Mesendoderm (in vitro differentiated cells): ENCODE data around the gene RBM38.
"Not testable (repeated sequence)": the region's sequence is repeated elsewhere in the genome, so short reads cannot be mapped to it uniquely, and the experiment has no call there.

Experiments
- DNase-seq: peaks from one replicate; pipeline ENCODE4 v3.0.0; 2013
- H2AK5ac ChIP-seq: 2 replicates; pipeline ENCODE4 v1.6.1; 2013; ENCODE audit warnings: low read length, inconsistent platforms
- H2BK120ac ChIP-seq: 2 replicates; pipeline ENCODE4 v1.6.1; 2013; ENCODE audit warnings: low read depth, mild to moderate bottlenecking, low read length, moderate library complexity, mixed read lengths
- H2BK15ac ChIP-seq: replicated peaks from 2 replicates; pipeline ENCODE4 v1.6.1; 2013; ENCODE audit warnings: low read depth, mild to moderate bottlenecking, moderate library complexity
- H2BK5ac ChIP-seq: 2 replicates; pipeline ENCODE4 v1.6.1; 2013; ENCODE audit warnings: low read length, inconsistent platforms
- H3K18ac ChIP-seq: 2 replicates; pipeline ENCODE4 v1.6.1; 2013; ENCODE audit warnings: mild to moderate bottlenecking, low read length, mixed read lengths
- H3K23ac ChIP-seq: one replicate; pipeline ENCODE4 v1.6.1; 2013; ENCODE audit warnings: low read length
- H3K27ac ChIP-seq: 2 replicates; pipeline ENCODE4 v1.5.1; 2013; ENCODE audit warnings: low read depth, mild to moderate bottlenecking, inconsistent platforms, low read length, moderate library complexity
- H3K27me3 ChIP-seq: 2 replicates; pipeline ENCODE4 v1.6.1; 2013; ENCODE audit warnings: low read length, control low read depth, mild to moderate bottlenecking, inconsistent platforms; ENCODE audit not compliant: insufficient read depth, poor library complexity
- H3K36me3 ChIP-seq: 2 replicates; pipeline ENCODE4 v1.6.1; 2013; ENCODE audit warnings: low read length, inconsistent platforms; ENCODE audit not compliant: control insufficient read depth, insufficient read depth
- H3K4ac ChIP-seq: one replicate; pipeline ENCODE4 v1.6.1; 2013; ENCODE audit warnings: low read depth, mild to moderate bottlenecking, low read length, moderate library complexity
- H3K4me1 ChIP-seq: 2 replicates; pipeline ENCODE4 v1.6.1; 2013; ENCODE audit warnings: low read depth, low read length, inconsistent platforms; ENCODE audit not compliant: control insufficient read depth
- H3K4me2 ChIP-seq: 2 replicates; pipeline ENCODE4 v1.6.1; 2013; ENCODE audit warnings: low read length
- H3K4me3 ChIP-seq: 2 replicates; pipeline ENCODE4 v1.5.1; 2013; ENCODE audit warnings: mild to moderate bottlenecking, low read length
- H3K56ac ChIP-seq: one replicate; pipeline ENCODE4 v1.6.1; 2013; ENCODE audit warnings: low read length
- H3K79me1 ChIP-seq: 2 replicates; pipeline ENCODE4 v1.6.1; 2013; ENCODE audit warnings: low read length, inconsistent platforms
- H3K79me2 ChIP-seq: 2 replicates; pipeline ENCODE4 v1.6.1; 2013; ENCODE audit warnings: mild to moderate bottlenecking, low read length; ENCODE audit not compliant: control insufficient read depth, insufficient read depth
- H3K9ac ChIP-seq: 2 replicates; pipeline ENCODE4 v1.6.1; 2013; ENCODE audit warnings: low read length, inconsistent platforms
- H4K5ac ChIP-seq: one replicate; pipeline ENCODE4 v1.6.1; 2013; ENCODE audit warnings: low read length
- H4K8ac ChIP-seq: one replicate; pipeline ENCODE4 v1.6.1; 2013; ENCODE audit warnings: low read depth, mild to moderate bottlenecking, control low read depth, low read length, moderate library complexity
- WGBS: extraction: QIAGEN DNeasy Blood & Tissue Kit; methylation state at CpG from one replicate; pipeline ENCODE4 v1.1.7; 2013; ENCODE audit warnings: low lambda C conversion rate, missing lambda C conversion rate; ENCODE audit not compliant: insufficient coverage; ENCODE audit errors: extremely low coverage; 5-methylcytosine and 5-hydroxymethylcytosine counted together

RBM38 gene

DNA sequence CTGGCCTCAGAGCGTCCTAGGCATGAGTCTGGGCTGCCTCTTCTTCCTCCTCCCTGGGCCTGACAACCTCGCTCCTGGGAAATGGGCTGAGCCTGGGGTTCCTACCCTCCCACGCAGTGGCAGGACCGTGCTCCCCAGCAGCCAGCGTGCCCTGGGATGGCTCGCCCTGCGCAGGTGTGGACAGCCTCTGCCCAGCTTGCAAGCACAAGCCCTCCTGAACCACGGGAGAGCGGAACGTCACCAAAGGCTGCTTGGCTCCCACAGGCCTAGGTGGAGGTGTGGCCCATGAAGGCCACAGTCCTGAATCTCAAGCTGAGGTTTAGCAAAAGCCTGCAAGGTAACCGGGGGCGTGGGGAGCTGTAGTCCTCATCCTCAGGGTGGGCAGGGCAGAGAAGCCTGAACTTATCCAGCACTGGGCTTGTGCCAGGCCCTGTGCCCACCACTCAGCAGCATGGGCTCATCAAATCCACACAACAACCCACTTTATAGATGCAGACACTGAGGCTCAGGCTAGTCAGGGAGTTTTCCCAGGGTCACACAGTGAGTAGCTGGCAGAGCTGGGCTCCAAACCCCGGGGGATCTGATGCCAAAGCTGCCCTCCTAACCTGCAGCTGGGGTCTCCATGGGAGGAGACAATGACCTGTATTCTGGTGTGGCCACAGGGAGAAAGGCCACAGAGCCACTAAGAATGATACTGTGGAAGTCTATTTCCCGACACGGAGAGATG, 25.3 kb downstream of the RBM38 start:
- Histone ChIP-seq H2BK120ac (no peak overlapping the region), H4K8ac (no peak overlapping the region), H2BK5ac (no peak overlapping the region), H3K9ac (no peak overlapping the region), H3K27me3 (no peaks in the 10 kb centered on the region), H3K4ac (no peak overlapping the region), H3K79me1 (no peaks in the 10 kb centered on the region), H3K23ac (no peak overlapping the region), H3K27ac (no peak overlapping the region), H2AK5ac (no peak overlapping the region), H2BK15ac (no peak overlapping the region), H3K79me2 (no peaks in the 10 kb centered on the region), H3K4me2 (no peak overlapping the region), H3K18ac (no peak overlapping the region), H4K5ac (no peak overlapping the region), H3K36me3 (no peaks in the 10 kb centered on the region), H3K4me1 (no peaks in the 10 kb centered on the region), H3K56ac (no peak overlapping the region), H3K4me3 (no peak overlapping the region)
- no peak for DNase-seq
- no CpG with 5 or more reads among the region's 15 CpGs for WGBS

DNA sequence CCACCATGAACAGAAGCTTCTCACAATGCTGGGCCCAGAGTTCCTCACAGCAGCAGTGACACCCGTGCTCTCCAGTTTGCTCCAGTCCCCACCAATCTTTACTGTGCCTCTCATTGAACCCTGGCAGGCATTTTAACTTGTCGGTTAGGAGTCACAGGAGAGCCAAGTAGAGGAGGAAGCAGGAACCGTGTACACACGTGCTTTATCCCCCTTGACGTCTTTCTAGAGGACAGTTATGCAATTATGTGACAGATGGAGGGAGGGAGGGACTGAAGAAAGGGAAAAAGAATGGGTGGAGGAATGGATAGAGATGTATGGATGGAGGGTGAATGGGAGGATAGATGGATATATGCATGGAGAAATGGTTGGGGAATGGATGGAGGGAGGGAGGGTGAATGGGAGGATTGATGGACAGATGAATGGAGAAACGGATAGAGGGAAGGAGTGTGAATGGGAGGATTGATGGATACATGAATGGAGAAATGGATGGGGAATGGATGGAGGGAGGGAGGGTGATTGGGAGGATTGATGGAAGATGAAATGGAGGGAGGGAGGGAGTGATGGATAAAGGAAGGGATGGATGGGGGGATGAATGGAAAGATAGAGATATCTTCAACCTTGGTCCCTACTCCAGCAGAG, 26.0 kb downstream of the RBM38 start:
- H3K27me3 ChIP-seq: no peaks in the 10 kb centered on the region
- WGBS: 100% methylated on average over 1 of the region's 6 CpGs
- H4K8ac ChIP-seq: no peak overlapping the region
- no peaks in the 10 kb centered on the region for H3K4me1 ChIP-seq
- no peak overlapping the region for H2BK120ac ChIP-seq
- no peak overlapping the region for H3K4ac ChIP-seq
- no peak overlapping the region for H3K18ac ChIP-seq
- no peak overlapping the region for H3K4me3 ChIP-seq
- H2BK5ac ChIP-seq: no peak overlapping the region
- no peak overlapping the region for H3K9ac ChIP-seq
- H3K79me1 ChIP-seq: no peaks in the 10 kb centered on the region
- no peak overlapping the region for H2AK5ac ChIP-seq
- H3K36me3 ChIP-seq: no peaks in the 10 kb centered on the region
- DNase-seq: no peak
- H4K5ac ChIP-seq: no peak overlapping the region
- no peak overlapping the region for H3K27ac ChIP-seq
- H3K23ac ChIP-seq: no peak overlapping the region
- H2BK15ac ChIP-seq: no peak overlapping the region
- no peak overlapping the region for H3K4me2 ChIP-seq
- no peaks in the 10 kb centered on the region for H3K79me2 ChIP-seq
- no peak overlapping the region for H3K56ac ChIP-seq

DNA sequence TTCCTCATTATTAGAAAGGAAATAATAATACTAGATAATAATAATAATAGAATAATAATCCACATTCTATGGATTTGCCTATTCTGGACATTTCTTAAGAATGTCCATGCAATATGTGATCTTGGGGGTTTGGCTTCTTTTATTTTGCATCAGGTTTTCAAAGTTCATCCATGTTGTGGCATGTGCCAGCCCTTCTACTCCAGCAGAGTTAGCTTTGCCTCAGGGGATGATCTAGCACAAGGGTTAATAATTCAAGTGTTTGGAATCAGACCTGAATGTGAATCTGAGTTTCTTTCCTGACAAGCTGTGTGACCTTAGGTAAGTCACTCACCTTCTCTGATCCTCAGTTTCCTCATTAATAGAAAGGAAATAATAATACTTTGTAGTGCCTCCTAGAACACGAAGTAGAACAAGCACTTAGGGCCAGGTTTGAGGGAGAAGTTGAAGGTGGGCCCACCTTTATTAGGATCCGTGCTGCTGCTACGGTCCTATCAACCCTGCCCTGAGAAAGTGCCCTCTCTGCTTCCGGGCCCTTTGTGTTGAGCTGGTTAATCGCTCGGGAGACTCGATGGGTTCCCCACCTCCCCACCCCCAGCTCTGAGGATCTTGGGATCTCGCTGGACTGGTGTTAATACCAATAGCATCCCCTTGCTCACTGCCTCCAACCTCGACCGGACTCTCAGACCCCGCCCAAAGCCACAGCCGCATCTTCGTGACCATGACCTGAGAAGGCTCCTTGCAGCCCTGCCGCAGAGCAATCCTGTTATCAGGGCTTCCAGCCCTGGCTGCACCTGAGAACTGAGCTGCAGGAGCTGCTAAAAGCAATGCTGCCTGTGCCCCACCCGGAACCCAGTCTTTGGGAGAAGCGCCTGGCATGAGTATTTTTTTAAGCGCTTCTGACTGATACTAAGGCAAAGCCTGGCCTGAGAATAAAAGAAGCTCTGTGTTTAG, 26.9 kb downstream of the RBM38 start:
- no peak overlapping the region for H3K27ac ChIP-seq
- H3K4ac ChIP-seq: no peak overlapping the region
- no CpG with 5 or more reads among the region's 17 CpGs for WGBS

DNA sequence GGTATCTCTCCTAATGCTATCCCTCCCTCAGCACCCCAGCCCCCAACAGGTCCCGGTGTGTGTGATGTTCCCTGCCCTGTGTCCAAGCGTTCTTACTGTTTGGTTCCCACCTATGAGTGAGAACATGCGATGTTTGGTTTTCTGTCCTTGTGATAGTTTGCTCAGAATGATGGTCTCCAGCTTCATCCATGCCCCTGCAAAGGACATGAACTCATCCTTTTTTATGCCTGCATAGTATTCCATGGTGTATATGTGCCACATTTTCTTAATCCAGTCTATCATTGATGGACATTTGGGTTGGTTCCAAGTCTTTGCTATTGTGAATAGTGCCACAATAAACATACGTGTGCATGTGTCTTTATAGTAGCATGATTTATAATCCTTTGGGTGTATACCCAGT, 28.3 kb downstream of the RBM38 start:
- DNase-seq, H2BK15ac ChIP-seq, H3K4me1 ChIP-seq, H4K8ac ChIP-seq, H3K36me3 ChIP-seq, H2BK5ac ChIP-seq, H2AK5ac ChIP-seq, H3K23ac ChIP-seq, H3K18ac ChIP-seq, H3K4me2 ChIP-seq, H3K27me3 ChIP-seq, H3K27ac ChIP-seq, H4K5ac ChIP-seq, H3K56ac ChIP-seq, H2BK120ac ChIP-seq, H3K79me2 ChIP-seq, H3K79me1 ChIP-seq, H3K9ac ChIP-seq, H3K4ac ChIP-seq, H3K4me3 ChIP-seq: not testable (repeated sequence)
- WGBS: no CpG with 5 or more reads among the region's 4 CpGs

More for the DNA sequence above, 26.9 kb downstream of the RBM38 start:
- Histone ChIP-seq H3K79me1 (no peaks in the 10 kb centered on the region), H3K36me3 (no peaks in the 10 kb centered on the region), H4K5ac (no peak overlapping the region), H3K27me3 (no peaks in the 10 kb centered on the region), H3K18ac (no peak overlapping the region), H3K4me3 (no peak overlapping the region), H3K4me2 (no peak overlapping the region), H3K4me1 (no peaks in the 10 kb centered on the region), H3K56ac (no peak overlapping the region), H2BK15ac (no peak overlapping the region), H4K8ac (no peak overlapping the region), H2AK5ac (no peak overlapping the region), H3K9ac (no peak overlapping the region), H2BK120ac (no peak overlapping the region), H2BK5ac (no peak overlapping the region), H3K79me2 (no peaks in the 10 kb centered on the region), H3K23ac (no peak overlapping the region)
- no peak for DNase-seq

DNA sequence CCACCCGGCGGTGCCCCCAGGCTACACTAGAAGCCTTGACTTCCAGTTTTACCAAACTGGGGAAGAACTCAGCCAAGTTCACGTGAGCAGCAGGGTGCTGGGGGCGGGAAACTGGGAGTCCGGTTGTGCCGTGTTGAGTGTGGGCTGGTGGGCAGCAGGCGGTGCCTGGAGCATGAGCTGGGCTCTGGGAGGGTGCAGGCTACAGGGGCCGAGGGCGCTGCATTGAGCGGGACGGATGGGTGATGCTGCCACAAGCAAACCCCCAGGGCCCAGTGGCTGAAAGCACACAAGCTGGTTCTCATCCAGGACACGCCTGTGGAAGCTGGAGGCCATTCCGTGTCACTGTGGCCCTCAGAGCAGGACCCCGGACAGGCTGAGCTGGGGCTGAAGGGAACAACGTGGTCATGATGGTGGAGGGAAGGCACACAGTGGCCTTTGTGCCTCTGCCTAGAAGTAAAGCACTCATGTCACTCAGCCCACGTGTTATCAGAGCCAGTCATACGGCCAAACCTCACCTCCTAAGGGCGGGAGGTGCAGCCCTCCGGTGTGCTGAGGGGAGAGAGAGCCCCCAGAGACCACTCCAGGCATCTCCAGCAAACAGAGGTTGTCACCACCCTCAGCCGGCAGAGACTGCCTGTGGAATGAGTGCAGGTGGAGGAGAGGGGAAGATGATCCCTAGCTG, 29.5 kb downstream of the RBM38 start:
- H4K5ac ChIP-seq: no peak overlapping the region
- H3K27me3 ChIP-seq: no peaks in the 10 kb centered on the region
- no peak overlapping the region for H3K4me2 ChIP-seq
- no peaks in the 10 kb centered on the region for H3K36me3 ChIP-seq
- no peak overlapping the region for H3K18ac ChIP-seq
- no peak overlapping the region for H2BK15ac ChIP-seq
- no peak for DNase-seq
- no peak overlapping the region for H2AK5ac ChIP-seq
- H3K56ac ChIP-seq: no peak overlapping the region
- H3K4ac ChIP-seq: no peak overlapping the region
- H3K79me1 ChIP-seq: no peaks in the 10 kb centered on the region
- no peaks in the 10 kb centered on the region for H3K79me2 ChIP-seq
- H2BK5ac ChIP-seq: no peak overlapping the region
- H4K8ac ChIP-seq: no peak overlapping the region
- no CpG with 5 or more reads among the region's 20 CpGs for WGBS
- H3K4me3 ChIP-seq: no peak overlapping the region
- no peaks in the 10 kb centered on the region for H3K4me1 ChIP-seq
- no peak overlapping the region for H2BK120ac ChIP-seq
- no peak overlapping the region for H3K9ac ChIP-seq
- no peak overlapping the region for H3K23ac ChIP-seq
- H3K27ac ChIP-seq: no peak overlapping the region
